GM23338 (cell line): ENCODE results near the gene CSGALNACT2. TPM values are rescaled to one million over a fixed set of nuclear protein-coding genes. Genes with fewer than 3 reads are reported as not detected.

Experiments
- ATAC-seq: fragments of 200-7000 bp; cut with Tn5 transposase; 3 replicates; pipeline ENCODE4 v1.9.1; 2020
- DNase-seq: peaks from one replicate; pipeline ENCODE4 v3.0.0-alpha.2; 2015; ENCODE audit warnings: low spot score
- H2AFZ ChIP-seq: fragments of 200-600 bp; sonication (generic); 2 replicates; pipeline ENCODE4 v1.8.0; 2016; ENCODE audit warnings: antibody characterized with exemption, mild to moderate bottlenecking, moderate library complexity
- H3F3A ChIP-seq: fragments of 200-600 bp; sonication (generic); replicated peaks from 2 replicates; pipeline ENCODE4 v1.8.0; 2017; ENCODE audit warnings: antibody characterized with exemption, mixed run types, low read depth
- H3K27ac ChIP-seq: fragments of 200-600 bp; sonication (generic); 2 replicates; pipeline ENCODE4 v1.6.1; 2016; ENCODE audit warnings: low read depth
- H3K27me3 ChIP-seq: fragments of 200-600 bp; sonication (generic); 2 replicates; pipeline ENCODE4 v1.8.0; 2016; ENCODE audit warnings: mild to moderate bottlenecking, mixed run types, moderate library complexity; ENCODE audit not compliant: insufficient read depth
- H3K36me3 ChIP-seq: fragments of 200-600 bp; sonication (generic); 2 replicates; pipeline ENCODE4 v1.8.0; 2016; ENCODE audit warnings: mild to moderate bottlenecking; ENCODE audit not compliant: insufficient read depth
- H3K4me1 ChIP-seq: fragments of 200-600 bp; sonication (generic); 2 replicates; pipeline ENCODE4 v1.8.0; 2016; ENCODE audit warnings: mild to moderate bottlenecking, moderate library complexity; ENCODE audit not compliant: insufficient read depth
- H3K4me2 ChIP-seq: fragments of 200-600 bp; sonication (generic); 2 replicates; pipeline ENCODE4 v1.7.1; 2017; ENCODE audit warnings: mixed run types
- H3K4me3 ChIP-seq: fragments of 200-600 bp; sonication (generic); 2 replicates; pipeline ENCODE4 v1.6.1; 2016; ENCODE audit warnings: mixed run types
- H3K79me2 ChIP-seq: fragments of 200-600 bp; sonication (generic); replicated peaks from 2 replicates; pipeline ENCODE4 v1.8.0; 2017; ENCODE audit warnings: mild to moderate bottlenecking; ENCODE audit not compliant: insufficient read depth
- H3K9me2 ChIP-seq: fragments of 200-600 bp; sonication (generic); 2 replicates; pipeline ENCODE4 v1.8.0; 2017; ENCODE audit not compliant: insufficient read depth
- H4K20me1 ChIP-seq: fragments of 200-600 bp; sonication (generic); replicated peaks from 2 replicates; pipeline ENCODE4 v1.8.0; 2017; ENCODE audit warnings: mild to moderate bottlenecking; ENCODE audit not compliant: insufficient read depth
- H3K27ac Mint-ChIP-seq: 2 replicates; pipeline ENCODE4 v1.8.0; 2020; ENCODE audit warnings: inconsistent platforms, mild to moderate bottlenecking, moderate library complexity, mixed read lengths
- H3K27me3 Mint-ChIP-seq: 3 replicates; pipeline ENCODE4 v1.8.0; 2022; ENCODE audit warnings: low read depth, mild to moderate bottlenecking, moderate library complexity, mixed read lengths, inconsistent platforms; ENCODE audit not compliant: insufficient read depth, poor library complexity
- H3K36me3 Mint-ChIP-seq: 3 replicates; pipeline ENCODE4 v1.8.0; 2021; ENCODE audit warnings: low read depth, mild to moderate bottlenecking, inconsistent platforms, moderate library complexity, mixed read lengths
- H3K4me1 Mint-ChIP-seq: 3 replicates; pipeline ENCODE4 v1.8.0; 2020; ENCODE audit warnings: mild to moderate bottlenecking, inconsistent platforms, mixed read lengths
- H3K4me3 Mint-ChIP-seq: 3 replicates; pipeline ENCODE4 v1.8.0; 2021; ENCODE audit warnings: moderate library complexity, mild to moderate bottlenecking, inconsistent platforms, mixed read lengths
- H3K9me3 Mint-ChIP-seq: 3 replicates; pipeline ENCODE4 v1.8.0; 2020; ENCODE audit warnings: moderate library complexity, mild to moderate bottlenecking, inconsistent platforms, mixed read lengths
- CTCF ChIP-seq, 2 experiments: fragments of 200-600 bp in 1 of 2; sonication (generic) in 1 of 2; conservative IDR thresholded peaks; 2 replicates each; pipeline versions ENCODE4 v1.5.1 to v1.6.1; 2016 to 2017; ENCODE audit warnings: antibody characterized with exemption in 2 of 2, low read depth in 2 of 2, mild to moderate bottlenecking in 2 of 2, moderate library complexity in 1 of 2
- EZH2 ChIP-seq: fragments of 200-600 bp; sonication (generic); IDR thresholded peaks from one replicate; pipeline ENCODE4 v1.8.0; 2017; ENCODE audit warnings: antibody characterized with exemption, mild to moderate bottlenecking, low read depth; ENCODE audit not compliant: unreplicated experiment
- EZH2phosphoT487 ChIP-seq: fragments of 200-600 bp; sonication (generic); IDR thresholded peaks from one replicate; pipeline ENCODE4 v1.8.1; 2018; ENCODE audit warnings: antibody characterized with exemption; ENCODE audit not compliant: unreplicated experiment
- NANOG ChIP-seq: IDR thresholded peaks from 2 replicates; pipeline ENCODE4 v1.6.1; 2016; ENCODE audit warnings: antibody characterized with exemption, borderline replicate concordance
- POLR2AphosphoS5 ChIP-seq: IDR thresholded peaks from 2 replicates; pipeline ENCODE4 v1.6.1; 2016; ENCODE audit warnings: antibody characterized with exemption, low read depth
- REST ChIP-seq: IDR thresholded peaks from one replicate; pipeline ENCODE4 v1.6.1; 2018; ENCODE audit warnings: antibody characterized with exemption; ENCODE audit not compliant: unreplicated experiment
- ZNF114 ChIP-seq: fragments of 250-450 bp; sonication (Bioruptor Pico); IDR thresholded peaks from 2 replicates; pipeline ENCODE4 v1.5.0; 2020; ENCODE audit warnings: mild to moderate bottlenecking, moderate library complexity
- polyA plus RNA-seq: library from polyadenylated mRNA; unstranded; fragments of >200 nt; fragmentation: Nextera tagmentation; extraction: Ambion mirVana; gene quantifications from 2 replicates; pipeline ENCODE4 v1.2.1, GENCODE V29; 2016
- total RNA-seq: library from RNA; depleted of rRNA; stranded (reverse); fragments of >200 nt; shearing (Covaris generic); gene quantifications from 2 replicates; pipeline ENCODE4 v1.2.3, GENCODE V29; 2014

Gene CSGALNACT2
- total and polyA plus RNA-seq, 2 experiments from 2014 or later, result 3.0 to 4.6 TPM

DNA sequence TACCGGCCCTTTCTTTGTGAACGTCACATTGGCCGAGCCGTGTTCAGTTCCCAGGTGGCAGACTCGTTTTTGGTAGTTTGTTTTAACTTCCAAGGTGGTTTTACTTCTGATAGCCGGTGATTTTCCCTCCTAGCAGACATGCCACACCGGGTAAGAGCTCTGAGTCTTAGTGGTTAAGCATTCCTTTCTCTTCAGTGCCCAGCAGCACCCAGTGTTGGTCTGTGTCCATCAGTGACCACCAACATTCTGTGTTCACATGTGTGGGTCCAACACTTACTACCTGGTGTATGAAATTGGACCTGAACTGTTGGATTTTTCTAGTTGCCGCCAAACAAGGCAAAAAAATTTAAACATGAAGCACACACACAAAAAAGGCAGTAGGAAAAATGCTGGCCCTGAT, 9.9 kb upstream of the CSGALNACT2 start:
- H3K4me3 Mint-ChIP-seq, result no peak overlapping the region
- H3K4me3 ChIP-seq, result no peak overlapping the region
- DNase-seq, result no peak
- H3K4me2 ChIP-seq, result no peak overlapping the region
- H3K9me3 Mint-ChIP-seq, result no peaks in the 10 kb centered on the region
- H3K27ac Mint-ChIP-seq, result no peak overlapping the region
- H3F3A ChIP-seq, result no peaks in the 10 kb centered on the region
- H3K36me3 Mint-ChIP-seq, result no peaks in the 10 kb centered on the region
- H3K36me3 ChIP-seq, result no peaks in the 10 kb centered on the region; the same call in 1 of the 2 replicates
- H4K20me1 ChIP-seq, result no peaks in the 10 kb centered on the region
- no peaks in the 10 kb centered on the region for H3K9me2 ChIP-seq
- TF ChIP-seq ZNF114 (CRISPR knock-in tag) (no peak), REST (no peak), CTCF (conservative IDR thresholded peaks at IDR 0.05; ENCODE audit: low read depth in 2 of 2) (no peak), EZH2 (no peak), EZH2phosphoT487 (no peak)
- no peaks in the 10 kb centered on the region; the same call in 1 of the 3 replicates for H3K4me1 Mint-ChIP-seq
- no peak overlapping the region for H3K27ac ChIP-seq
- H2AFZ ChIP-seq, result no peak overlapping the region
- H3K4me1 ChIP-seq, result no peaks in the 10 kb centered on the region
- H3K27me3 Mint-ChIP-seq, result peaks cover 4% of the 10 kb centered on the region
- H3K79me2 ChIP-seq, result no peaks in the 10 kb centered on the region
- no peak for ATAC-seq
- H3K27me3 ChIP-seq, result no peaks in the 10 kb centered on the region

- Histone ChIP-seq H3K4me2 (no peak overlapping the region), H3K4me1 (no peaks in the 10 kb centered on the region), H3K27me3 (no peaks in the 10 kb centered on the region), H2AFZ (no peak overlapping the region), H3K4me3 (no peak overlapping the region), H3K36me3 (no peaks in the 10 kb centered on the region; the same call in 1 of the 2 replicates), H3K79me2 (no peaks in the 10 kb centered on the region), H4K20me1 (no peaks in the 10 kb centered on the region), H3F3A (no peaks in the 10 kb centered on the region), H3K27ac (no peak overlapping the region), H3K9me2 (no peaks in the 10 kb centered on the region)
- no peak for DNase-seq
- no peak overlapping the region for H3K4me3 Mint-ChIP-seq
- no peak overlapping the region for H3K27ac Mint-ChIP-seq
- no peak for ATAC-seq
- no peaks in the 10 kb centered on the region; the same call in 1 of the 3 replicates for H3K4me1 Mint-ChIP-seq
- no peaks in the 10 kb centered on the region for H3K36me3 Mint-ChIP-seq
- peaks cover 3% of the 10 kb centered on the region for H3K27me3 Mint-ChIP-seq
- H3K9me3 Mint-ChIP-seq, result no peaks in the 10 kb centered on the region
- TF ChIP-seq ZNF114 (CRISPR knock-in tag) (no peak), CTCF (conservative IDR thresholded peaks at IDR 0.05; ENCODE audit: low read depth in 2 of 2) (no peak), EZH2 (no peak), EZH2phosphoT487 (no peak), NANOG (no peak), POLR2AphosphoS5 (no peak)
Measured at GRCh38 chr10:43128958-43129706, 9.1 kb upstream of the CSGALNACT2 start.
